Measurements from ENCODE around the gene HOXA13.

HOXA13 gene

GRCh38 chr7:27174874-27175625, 24.8 kb downstream of the HOXA13 start:
- Histone ChIP-seq H3K36me3 (ENCODE audit: insufficient read depth, insufficient read length, low read length) (no peaks in the 10 kb centered on the region), H3K4me1 (ENCODE audit: insufficient read depth, insufficient read length) (peaks cover 15% of the 10 kb centered on the region), H3K9me3 (ENCODE audit: insufficient read depth, low read length) (no peaks in the 10 kb centered on the region), H3K4me3 (ENCODE audit: insufficient read length, low read depth) (no peak overlapping the region), H3K27me3 (ENCODE audit: insufficient read depth, insufficient read length) (peaks cover 100% of the 10 kb centered on the region), H3K9ac (ENCODE audit: insufficient read length, low read depth) (no peak overlapping the region)
- no peak for DNase-seq (ENCODE audit: low read depth, low spot score)
- no peak for TF ChIP-seq ZNF274 (IDR thresholded peaks at IDR 0.05; ENCODE audit: low read depth, low read length)
- TF ChIP-seq YY1 (IDR thresholded peaks at IDR 0.05; ENCODE audit: insufficient read depth, insufficient read length) = no peak
- TF ChIP-seq SUZ12 (IDR thresholded peaks at IDR 0.05; ENCODE audit: extremely low read depth, insufficient read depth, insufficient read length) = no peak

- H3K4me3 ChIP-seq (ENCODE audit: insufficient read length, low read depth) = peak within 1 kb of the TSS; percentile 18
- H3K27me3 ChIP-seq (ENCODE audit: insufficient read depth, insufficient read length) = peaks cover 100% of the 10 kb centered on the region
- no peak for DNase-seq (ENCODE audit: low read depth, low spot score)
- H3K4me1 ChIP-seq (ENCODE audit: insufficient read depth, insufficient read length) = peaks cover 16% of the 10 kb centered on the region
- TF ChIP-seq YY1 (IDR thresholded peaks at IDR 0.05; ENCODE audit: insufficient read depth, insufficient read length) (no peak), ZNF274 (IDR thresholded peaks at IDR 0.05; ENCODE audit: low read depth, low read length) (no peak), SUZ12 (IDR thresholded peaks at IDR 0.05; ENCODE audit: extremely low read depth, insufficient read depth, insufficient read length) (no peak)
- no peak within 1 kb of the TSS for H3K9ac ChIP-seq (ENCODE audit: insufficient read length, low read depth)
- no peaks in the 10 kb centered on the region for H3K9me3 ChIP-seq (ENCODE audit: insufficient read depth, low read length)
- no peaks in the 10 kb centered on the region for H3K36me3 ChIP-seq (ENCODE audit: insufficient read depth, insufficient read length, low read length)
Observed at GRCh38 chr7:27173956-27174873, 25.7 kb downstream of the HOXA13 start, which contains the start of gene HOXA10. TSS of gene HOXA10 (minus strand) at chr7:27174320. CDS start at chr7:27174306, 14 bp downstream.

GRCh38 chr7:27173511-27173955, 26.4 kb downstream of the HOXA13 start:
- H3K9ac ChIP-seq (ENCODE audit: insufficient read length, low read depth) = no peak overlapping the region
- DNase-seq (ENCODE audit: low read depth, low spot score) = no peak

GRCh38 chr7:27172823-27173510, 26.9 kb downstream of the HOXA13 start:
- H3K36me3 ChIP-seq (ENCODE audit: insufficient read depth, insufficient read length, low read length) = no peaks in the 10 kb centered on the region
- DNase-seq (ENCODE audit: low read depth, low spot score) = no peak
- peak overlapping the region; percentile 15 for H3K4me3 ChIP-seq (ENCODE audit: insufficient read length, low read depth)
- TF ChIP-seq ZNF274 (IDR thresholded peaks at IDR 0.05; ENCODE audit: low read depth, low read length) (no peak), SUZ12 (IDR thresholded peaks at IDR 0.05; ENCODE audit: extremely low read depth, insufficient read depth, insufficient read length) (peak; percentile 73), YY1 (IDR thresholded peaks at IDR 0.05; ENCODE audit: insufficient read depth, insufficient read length) (no peak)
- H3K9ac ChIP-seq (ENCODE audit: insufficient read length, low read depth) = no peak overlapping the region
- H3K27me3 ChIP-seq (ENCODE audit: insufficient read depth, insufficient read length) = peaks cover 100% of the 10 kb centered on the region
- H3K9me3 ChIP-seq (ENCODE audit: insufficient read depth, low read length) = no peaks in the 10 kb centered on the region
- H3K4me1 ChIP-seq (ENCODE audit: insufficient read depth, insufficient read length) = peaks cover 17% of the 10 kb centered on the region

More at GRCh38 chr7:27173511-27173955, 26.4 kb downstream of the HOXA13 start:
- peaks cover 17% of the 10 kb centered on the region for H3K4me1 ChIP-seq (ENCODE audit: insufficient read depth, insufficient read length)
- H3K36me3 ChIP-seq (ENCODE audit: insufficient read depth, insufficient read length, low read length) = no peaks in the 10 kb centered on the region
- peaks cover 100% of the 10 kb centered on the region for H3K27me3 ChIP-seq (ENCODE audit: insufficient read depth, insufficient read length)
- no peaks in the 10 kb centered on the region for H3K9me3 ChIP-seq (ENCODE audit: insufficient read depth, low read length)
- TF ChIP-seq ZNF274 (IDR thresholded peaks at IDR 0.05; ENCODE audit: low read depth, low read length) = no peak
- TF ChIP-seq SUZ12 (IDR thresholded peaks at IDR 0.05; ENCODE audit: extremely low read depth, insufficient read depth, insufficient read length) = peak; percentile 77
- TF ChIP-seq YY1 (IDR thresholded peaks at IDR 0.05; ENCODE audit: insufficient read depth, insufficient read length) = no peak
- H3K4me3 ChIP-seq (ENCODE audit: insufficient read length, low read depth) = peak overlapping the region; percentile 15

- H3K9ac ChIP-seq (ENCODE audit: insufficient read length, low read depth) = no peak overlapping the region
- H3K9me3 ChIP-seq (ENCODE audit: insufficient read depth, low read length) = no peaks in the 10 kb centered on the region
- no peaks in the 10 kb centered on the region for H3K36me3 ChIP-seq (ENCODE audit: insufficient read depth, insufficient read length, low read length)
- no peak for DNase-seq (ENCODE audit: low read depth, low spot score)
- H3K4me3 ChIP-seq (ENCODE audit: insufficient read length, low read depth) = no peak overlapping the region
- H3K27me3 ChIP-seq (ENCODE audit: insufficient read depth, insufficient read length) = peaks cover 100% of the 10 kb centered on the region
- TF ChIP-seq YY1 (IDR thresholded peaks at IDR 0.05; ENCODE audit: insufficient read depth, insufficient read length) = no peak
- TF ChIP-seq ZNF274 (IDR thresholded peaks at IDR 0.05; ENCODE audit: low read depth, low read length) = no peak
- no peak for TF ChIP-seq SUZ12 (IDR thresholded peaks at IDR 0.05; ENCODE audit: extremely low read depth, insufficient read depth, insufficient read length)
- H3K4me1 ChIP-seq (ENCODE audit: insufficient read depth, insufficient read length) = peaks cover 17% of the 10 kb centered on the region
Observed at GRCh38 chr7:27172315-27172774, 27.5 kb downstream of the HOXA13 start.

GRCh38 chr7:27171637-27172314, 28.1 kb downstream of the HOXA13 start:
- Histone ChIP-seq H3K27me3 (ENCODE audit: insufficient read depth, insufficient read length) (peaks cover 100% of the 10 kb centered on the region), H3K4me3 (ENCODE audit: insufficient read length, low read depth) (no peak overlapping the region), H3K4me1 (ENCODE audit: insufficient read depth, insufficient read length) (peaks cover 17% of the 10 kb centered on the region), H3K9ac (ENCODE audit: insufficient read length, low read depth) (no peak overlapping the region), H3K36me3 (ENCODE audit: insufficient read depth, insufficient read length, low read length) (no peaks in the 10 kb centered on the region), H3K9me3 (ENCODE audit: insufficient read depth, low read length) (no peaks in the 10 kb centered on the region)
- TF ChIP-seq SUZ12 (IDR thresholded peaks at IDR 0.05; ENCODE audit: extremely low read depth, insufficient read depth, insufficient read length) (peak; percentile 97), ZNF274 (IDR thresholded peaks at IDR 0.05; ENCODE audit: low read depth, low read length) (no peak), YY1 (IDR thresholded peaks at IDR 0.05; ENCODE audit: insufficient read depth, insufficient read length) (no peak)
- no peak for DNase-seq (ENCODE audit: low read depth, low spot score)
